ENCODE results near the gene IL1RAPL2. TPM values are rescaled to one million over a fixed set of nuclear protein-coding genes. Genes with fewer than 3 reads are reported as not detected.

The IL1RAPL2 gene
- polyA plus RNA-seq, 1 of the 3 experiments (the other 2 are of a cell fraction): 0.13 TPM

DNA sequence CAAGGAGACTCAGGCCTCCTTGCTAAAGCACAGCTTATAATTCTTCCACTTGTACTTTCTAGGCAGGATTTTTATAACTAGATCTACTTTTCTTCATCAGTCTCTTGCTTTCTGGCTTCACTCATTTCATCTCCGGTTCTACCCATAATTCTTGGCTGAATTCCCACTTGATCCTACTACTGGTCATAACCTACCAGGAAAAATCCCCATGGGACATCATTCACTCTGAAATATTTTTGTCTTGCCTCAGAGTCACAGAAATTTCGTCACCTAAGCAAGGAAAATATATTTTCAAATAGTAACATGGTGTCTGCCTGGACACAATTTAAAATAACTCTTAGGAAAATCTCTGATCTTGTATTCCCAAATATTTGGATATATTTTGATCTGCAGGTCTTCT is 532.2 kb downstream of the IL1RAPL2 start:
- Histone ChIP-seq H3K4me2 (no peak overlapping the region), H4K20me1 (ENCODE audit: insufficient read depth) (no peaks in the 10 kb centered on the region), H3F3A (replicated peaks; ENCODE audit: insufficient read depth) (no peaks in the 10 kb centered on the region), H3K36me3 (replicated peaks in 1 of 2; ENCODE audit: control insufficient read depth in 1 of 2, insufficient read depth in 2 of 2, low read length in 1 of 2) (no peaks in the 10 kb centered on the region), H2AFZ (ENCODE audit: low read depth) (no peak overlapping the region), H3K4me3 (ENCODE audit: low read depth in 2 of 2, low read length in 1 of 2) (no peak overlapping the region), H3K27me3 (ENCODE audit: insufficient read depth) (peaks cover 15% of the 10 kb centered on the region; the same call in 1 of the 2 replicates), H3K27ac (ENCODE audit: low read depth in 2 of 2, low read length in 1 of 2) (no peak overlapping the region), H3K9me3 (no peaks in the 10 kb centered on the region), H3K9me2 (0 out of 2 replicates have a peak, but pooled peaks cover 4% of the 10 kb centered on the region), H3K4me1 (ENCODE audit: control insufficient read depth in 1 of 2, insufficient read depth in 2 of 2, low read depth in 1 of 2, low read length in 1 of 2) (no peaks in the 10 kb centered on the region), H3K9ac (no peak overlapping the region), H3K79me2 (ENCODE audit: insufficient read depth) (no peaks in the 10 kb centered on the region)
- 0% methylated on average over 2 of the region's 2 CpGs for WGBS (ENCODE audit: low lambda C conversion rate)
- CTCF ChIA-PET: interaction anchor here (1.1 kb wide), 1 partner anchor 176 kb away, joined by 3 read pairs; no protein-coding TSS in a partner anchor
- POLR2A ChIA-PET: no interaction called here
- DNase-seq: no peak
- TF ChIP-seq, protein P1, sequence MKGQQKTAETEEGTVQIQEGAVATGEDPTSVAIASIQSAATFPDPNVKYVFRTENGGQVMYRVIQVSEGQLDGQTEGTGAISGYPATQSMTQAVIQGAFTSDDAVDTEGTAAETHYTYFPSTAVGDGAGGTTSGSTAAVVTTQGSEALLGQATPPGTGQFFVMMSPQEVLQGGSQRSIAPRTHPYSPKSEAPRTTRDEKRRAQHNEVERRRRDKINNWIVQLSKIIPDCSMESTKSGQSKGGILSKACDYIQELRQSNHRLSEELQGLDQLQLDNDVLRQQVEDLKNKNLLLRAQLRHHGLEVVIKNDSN (IDR thresholded peaks at IDR 0.05; ENCODE audit: borderline replicate concordance, low read depth): no peak

DNA sequence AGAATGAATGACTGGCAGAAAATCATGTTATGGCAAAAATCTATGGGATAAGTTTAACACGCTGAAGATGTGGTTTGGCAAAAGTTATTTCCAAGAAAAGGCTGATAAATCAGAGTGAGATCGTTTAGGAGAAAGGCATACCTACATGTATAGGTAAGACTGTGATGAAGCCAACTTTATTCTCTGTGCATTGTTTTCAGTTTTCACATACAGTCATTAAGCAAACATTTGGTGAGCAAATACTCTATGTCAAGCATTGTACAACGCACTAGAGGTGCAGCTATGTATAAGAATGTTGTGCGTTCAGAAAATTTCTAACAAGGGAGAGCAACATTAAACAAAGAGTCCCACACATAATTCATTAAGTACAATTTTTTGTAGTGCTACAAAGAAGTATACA is 532.8 kb downstream of the IL1RAPL2 start:
- no peak overlapping the region for H3K27ac ChIP-seq (ENCODE audit: low read depth in 2 of 2, low read length in 1 of 2)
- no peaks in the 10 kb centered on the region for H3K4me1 ChIP-seq (ENCODE audit: control insufficient read depth in 1 of 2, insufficient read depth in 2 of 2, low read depth in 1 of 2, low read length in 1 of 2)
- H3K4me2 ChIP-seq: no peak overlapping the region
- no peaks in the 10 kb centered on the region for H3K79me2 ChIP-seq (ENCODE audit: insufficient read depth)
- H3F3A ChIP-seq (replicated peaks; ENCODE audit: insufficient read depth): no peaks in the 10 kb centered on the region
- H3K9me3 ChIP-seq: no peaks in the 10 kb centered on the region
- 0 out of 2 replicates have a peak, but pooled peaks cover 4% of the 10 kb centered on the region for H3K9me2 ChIP-seq
- H3K27me3 ChIP-seq (ENCODE audit: insufficient read depth): peaks cover 15% of the 10 kb centered on the region; the same call in 1 of the 2 replicates
- no peaks in the 10 kb centered on the region for H4K20me1 ChIP-seq (ENCODE audit: insufficient read depth)
- ChIA-PET CTCF (no interaction called here), POLR2A (no interaction called here)
- H3K36me3 ChIP-seq (replicated peaks in 1 of 2; ENCODE audit: control insufficient read depth in 1 of 2, insufficient read depth in 2 of 2, low read length in 1 of 2): no peaks in the 10 kb centered on the region
- WGBS (ENCODE audit: low lambda C conversion rate): under 1% methylated on average over 4 of the region's 4 CpGs
- no peak overlapping the region for H2AFZ ChIP-seq (ENCODE audit: low read depth)
- no peak overlapping the region for H3K9ac ChIP-seq
- H3K4me3 ChIP-seq (ENCODE audit: low read depth in 2 of 2, low read length in 1 of 2): no peak overlapping the region
- TF ChIP-seq, protein P2, sequence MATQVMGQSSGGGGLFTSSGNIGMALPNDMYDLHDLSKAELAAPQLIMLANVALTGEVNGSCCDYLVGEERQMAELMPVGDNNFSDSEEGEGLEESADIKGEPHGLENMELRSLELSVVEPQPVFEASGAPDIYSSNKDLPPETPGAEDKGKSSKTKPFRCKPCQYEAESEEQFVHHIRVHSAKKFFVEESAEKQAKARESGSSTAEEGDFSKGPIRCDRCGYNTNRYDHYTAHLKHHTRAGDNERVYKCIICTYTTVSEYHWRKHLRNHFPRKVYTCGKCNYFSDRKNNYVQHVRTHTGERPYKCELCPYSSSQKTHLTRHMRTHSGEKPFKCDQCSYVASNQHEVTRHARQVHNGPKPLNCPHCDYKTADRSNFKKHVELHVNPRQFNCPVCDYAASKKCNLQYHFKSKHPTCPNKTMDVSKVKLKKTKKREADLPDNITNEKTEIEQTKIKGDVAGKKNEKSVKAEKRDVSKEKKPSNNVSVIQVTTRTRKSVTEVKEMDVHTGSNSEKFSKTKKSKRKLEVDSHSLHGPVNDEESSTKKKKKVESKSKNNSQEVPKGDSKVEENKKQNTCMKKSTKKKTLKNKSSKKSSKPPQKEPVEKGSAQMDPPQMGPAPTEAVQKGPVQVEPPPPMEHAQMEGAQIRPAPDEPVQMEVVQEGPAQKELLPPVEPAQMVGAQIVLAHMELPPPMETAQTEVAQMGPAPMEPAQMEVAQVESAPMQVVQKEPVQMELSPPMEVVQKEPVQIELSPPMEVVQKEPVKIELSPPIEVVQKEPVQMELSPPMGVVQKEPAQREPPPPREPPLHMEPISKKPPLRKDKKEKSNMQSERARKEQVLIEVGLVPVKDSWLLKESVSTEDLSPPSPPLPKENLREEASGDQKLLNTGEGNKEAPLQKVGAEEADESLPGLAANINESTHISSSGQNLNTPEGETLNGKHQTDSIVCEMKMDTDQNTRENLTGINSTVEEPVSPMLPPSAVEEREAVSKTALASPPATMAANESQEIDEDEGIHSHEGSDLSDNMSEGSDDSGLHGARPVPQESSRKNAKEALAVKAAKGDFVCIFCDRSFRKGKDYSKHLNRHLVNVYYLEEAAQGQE (IDR thresholded peaks at IDR 0.05; ENCODE audit: low read depth, low read length): no peak
- TF ChIP-seq POLR2AphosphoS5 (IDR thresholded peaks at IDR 0.05; ENCODE audit: low read depth, low read length) (no peak), ELF1 (IDR thresholded peaks at IDR 0.05) (no peak), TAF1 (IDR thresholded peaks at IDR 0.05; ENCODE audit: borderline replicate concordance, low read depth, low read length) (no peak), SIN3A (IDR thresholded peaks at IDR 0.05; ENCODE audit: borderline replicate concordance, low read depth, low read length) (no peak), TCF12 (IDR thresholded peaks at IDR 0.05) (no peak), NFIC (IDR thresholded peaks at IDR 0.05; ENCODE audit: borderline replicate concordance) (no peak), FOSL2 (IDR thresholded peaks at IDR 0.05; ENCODE audit: borderline replicate concordance, low read depth) (no peak), FOXJ3 (CRISPR knock-in tag; IDR thresholded peaks at IDR 0.05) (no peak), YY1 (IDR thresholded peaks at IDR 0.05; ENCODE audit: low read depth) (no peak), FOXM1 (IDR thresholded peaks at IDR 0.05; ENCODE audit: low read depth) (no peak), EP300 (IDR thresholded peaks at IDR 0.05; ENCODE audit: borderline replicate concordance in 1 of 2, low read depth in 1 of 2, low read length in 1 of 2) (no peak)
- TF ChIP-seq, protein P3, sequence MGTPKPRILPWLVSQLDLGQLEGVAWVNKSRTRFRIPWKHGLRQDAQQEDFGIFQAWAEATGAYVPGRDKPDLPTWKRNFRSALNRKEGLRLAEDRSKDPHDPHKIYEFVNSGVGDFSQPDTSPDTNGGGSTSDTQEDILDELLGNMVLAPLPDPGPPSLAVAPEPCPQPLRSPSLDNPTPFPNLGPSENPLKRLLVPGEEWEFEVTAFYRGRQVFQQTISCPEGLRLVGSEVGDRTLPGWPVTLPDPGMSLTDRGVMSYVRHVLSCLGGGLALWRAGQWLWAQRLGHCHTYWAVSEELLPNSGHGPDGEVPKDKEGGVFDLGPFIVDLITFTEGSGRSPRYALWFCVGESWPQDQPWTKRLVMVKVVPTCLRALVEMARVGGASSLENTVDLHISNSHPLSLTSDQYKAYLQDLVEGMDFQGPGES (IDR thresholded peaks at IDR 0.05; ENCODE audit: low read depth, low read length): no peak
- DNase-seq: no peak

Data from SK-N-SH (cell line).